WERI-Rb-1 (cell line): ENCODE results near the gene ETFA.

Source experiments
- DNase-seq: peaks from one replicate; pipeline ENCODE4 v3.0.0-alpha.2; 2020
- H3K27ac ChIP-seq: fragments of 250-450 bp; sonication (Bioruptor Pico); 2 replicates; pipeline ENCODE4 v1.5.1; 2020; ENCODE audit warnings: mild to moderate bottlenecking, moderate library complexity
- H3K27me3 ChIP-seq: fragments of 250-450 bp; sonication (Bioruptor Pico); 2 replicates; pipeline ENCODE4 v1.5.1; 2021; ENCODE audit warnings: mild to moderate bottlenecking, low read depth, moderate library complexity; ENCODE audit not compliant: insufficient read depth, severe bottlenecking
- H3K36me3 ChIP-seq: fragments of 250-450 bp; sonication (Bioruptor Pico); 2 replicates; pipeline ENCODE4 v1.5.1; 2020; ENCODE audit warnings: mild to moderate bottlenecking, moderate library complexity
- H3K4me3 ChIP-seq: 2 replicates; pipeline ENCODE4 v1.5.1; 2011; ENCODE audit warnings: low read depth, mild to moderate bottlenecking, control low read depth, low read length
- H3K9me3 ChIP-seq: fragments of 250-450 bp; sonication (Bioruptor Pico); 2 replicates; pipeline ENCODE4 v1.5.1; 2021; ENCODE audit warnings: mild to moderate bottlenecking, moderate library complexity; ENCODE audit not compliant: severe bottlenecking
- TF ChIP-seq, protein P1 (sequence below): IDR thresholded peaks from 2 replicates; pipeline ENCODE4 v1.5.1; 2011; ENCODE audit warnings: low read depth, mild to moderate bottlenecking, control low read depth, inconsistent platforms, low read length

The ETFA gene

DNA sequence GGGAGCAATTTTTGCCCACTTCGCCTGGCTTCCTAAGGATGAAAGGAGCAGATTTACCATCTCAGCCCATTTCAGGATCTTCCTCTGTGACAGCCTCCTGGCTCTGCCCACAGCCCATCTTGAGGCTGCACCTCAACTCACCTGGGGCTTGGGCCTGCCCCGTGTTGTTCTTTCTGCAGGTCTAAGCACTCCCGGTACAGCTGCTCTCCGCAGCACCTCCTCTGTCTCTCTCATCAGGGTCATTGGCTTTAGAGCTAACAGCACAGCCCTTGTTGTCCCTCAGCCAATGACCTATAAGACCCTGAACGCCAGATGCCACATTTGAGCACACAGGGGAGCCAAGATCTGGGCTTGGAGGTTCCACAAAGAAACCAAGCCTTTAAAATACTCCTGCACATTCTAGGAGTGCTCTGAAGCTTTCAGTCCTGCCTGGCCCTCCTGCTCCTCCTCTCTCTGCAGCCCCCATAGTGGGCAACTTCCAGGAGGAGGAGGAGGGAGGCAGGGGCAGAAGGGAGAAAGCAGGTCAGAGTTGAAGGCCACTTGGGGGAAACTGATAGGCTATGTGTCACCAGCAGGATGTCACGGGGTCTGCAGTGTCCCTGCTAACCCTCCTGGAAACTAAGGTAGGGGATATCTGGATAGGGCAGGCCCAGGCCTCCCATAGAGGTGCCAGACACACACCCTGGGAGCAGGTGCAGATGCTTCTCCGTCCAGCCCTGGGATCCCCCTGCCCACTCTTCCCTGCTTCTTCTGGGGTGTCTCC, 115.6 kb downstream of the ETFA start:
- Histone ChIP-seq H3K4me3 (no peak overlapping the region), H3K9me3 (no peaks in the 10 kb centered on the region), H3K36me3 (no peaks in the 10 kb centered on the region), H3K27me3 (no peaks in the 10 kb centered on the region), H3K27ac (peak overlapping the region; percentile 85)
- TF ChIP-seq, protein P1, sequence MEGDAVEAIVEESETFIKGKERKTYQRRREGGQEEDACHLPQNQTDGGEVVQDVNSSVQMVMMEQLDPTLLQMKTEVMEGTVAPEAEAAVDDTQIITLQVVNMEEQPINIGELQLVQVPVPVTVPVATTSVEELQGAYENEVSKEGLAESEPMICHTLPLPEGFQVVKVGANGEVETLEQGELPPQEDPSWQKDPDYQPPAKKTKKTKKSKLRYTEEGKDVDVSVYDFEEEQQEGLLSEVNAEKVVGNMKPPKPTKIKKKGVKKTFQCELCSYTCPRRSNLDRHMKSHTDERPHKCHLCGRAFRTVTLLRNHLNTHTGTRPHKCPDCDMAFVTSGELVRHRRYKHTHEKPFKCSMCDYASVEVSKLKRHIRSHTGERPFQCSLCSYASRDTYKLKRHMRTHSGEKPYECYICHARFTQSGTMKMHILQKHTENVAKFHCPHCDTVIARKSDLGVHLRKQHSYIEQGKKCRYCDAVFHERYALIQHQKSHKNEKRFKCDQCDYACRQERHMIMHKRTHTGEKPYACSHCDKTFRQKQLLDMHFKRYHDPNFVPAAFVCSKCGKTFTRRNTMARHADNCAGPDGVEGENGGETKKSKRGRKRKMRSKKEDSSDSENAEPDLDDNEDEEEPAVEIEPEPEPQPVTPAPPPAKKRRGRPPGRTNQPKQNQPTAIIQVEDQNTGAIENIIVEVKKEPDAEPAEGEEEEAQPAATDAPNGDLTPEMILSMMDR = no peak
- peak; percentile 51 for DNase-seq

DNA sequence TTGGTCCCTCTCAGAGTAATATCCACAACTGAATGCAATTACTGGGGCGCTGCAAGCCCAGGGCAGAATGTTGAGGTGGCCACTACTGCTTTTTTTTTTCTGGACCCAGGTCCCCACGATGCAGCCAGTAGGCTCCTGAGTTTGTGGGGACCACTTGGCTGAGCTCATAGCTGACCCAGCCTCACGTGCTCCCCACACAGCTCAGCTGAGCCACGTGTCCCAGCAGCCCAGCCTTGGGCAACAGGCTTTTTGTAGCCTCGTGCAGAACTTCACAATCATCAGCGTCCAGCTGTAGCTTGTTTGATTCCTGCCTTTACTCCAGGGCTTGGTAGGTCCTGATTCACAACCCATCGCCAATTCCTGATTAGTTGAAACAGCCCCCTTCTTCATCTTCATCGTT, 117.3 kb downstream of the ETFA start:
- no peak for DNase-seq
- no peaks in the 10 kb centered on the region for H3K9me3 ChIP-seq
- no peak overlapping the region for H3K4me3 ChIP-seq
- TF ChIP-seq, protein P1 = no peak
- no peak overlapping the region for H3K27ac ChIP-seq
- no peaks in the 10 kb centered on the region for H3K36me3 ChIP-seq
- H3K27me3 ChIP-seq = no peaks in the 10 kb centered on the region

DNA sequence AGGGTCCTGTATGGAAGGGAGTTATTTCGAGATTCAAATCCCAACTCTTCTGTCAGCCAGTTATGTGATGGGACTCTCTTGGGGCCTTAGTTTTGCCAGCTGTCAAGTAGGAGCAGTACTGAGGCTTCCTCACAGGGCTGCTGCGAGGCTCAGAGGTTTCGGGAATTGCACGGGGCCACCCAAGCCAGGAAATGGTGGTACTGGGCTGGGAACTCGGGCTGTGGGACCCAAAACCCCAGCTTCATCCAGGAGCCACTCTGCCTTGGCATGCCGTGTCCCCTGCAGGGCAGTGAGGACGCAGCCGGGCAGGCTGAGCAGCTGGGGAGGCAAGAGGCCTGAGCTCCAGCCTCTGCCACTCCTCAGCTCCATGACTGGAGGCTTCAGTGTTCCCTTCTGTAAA, 118.6 kb downstream of the ETFA start:
- Histone ChIP-seq H3K36me3 (no peaks in the 10 kb centered on the region), H3K4me3 (no peak overlapping the region), H3K27me3 (no peaks in the 10 kb centered on the region), H3K27ac (no peak overlapping the region), H3K9me3 (no peaks in the 10 kb centered on the region)
- no peak for DNase-seq
- TF ChIP-seq, protein P1 = no peak

DNA sequence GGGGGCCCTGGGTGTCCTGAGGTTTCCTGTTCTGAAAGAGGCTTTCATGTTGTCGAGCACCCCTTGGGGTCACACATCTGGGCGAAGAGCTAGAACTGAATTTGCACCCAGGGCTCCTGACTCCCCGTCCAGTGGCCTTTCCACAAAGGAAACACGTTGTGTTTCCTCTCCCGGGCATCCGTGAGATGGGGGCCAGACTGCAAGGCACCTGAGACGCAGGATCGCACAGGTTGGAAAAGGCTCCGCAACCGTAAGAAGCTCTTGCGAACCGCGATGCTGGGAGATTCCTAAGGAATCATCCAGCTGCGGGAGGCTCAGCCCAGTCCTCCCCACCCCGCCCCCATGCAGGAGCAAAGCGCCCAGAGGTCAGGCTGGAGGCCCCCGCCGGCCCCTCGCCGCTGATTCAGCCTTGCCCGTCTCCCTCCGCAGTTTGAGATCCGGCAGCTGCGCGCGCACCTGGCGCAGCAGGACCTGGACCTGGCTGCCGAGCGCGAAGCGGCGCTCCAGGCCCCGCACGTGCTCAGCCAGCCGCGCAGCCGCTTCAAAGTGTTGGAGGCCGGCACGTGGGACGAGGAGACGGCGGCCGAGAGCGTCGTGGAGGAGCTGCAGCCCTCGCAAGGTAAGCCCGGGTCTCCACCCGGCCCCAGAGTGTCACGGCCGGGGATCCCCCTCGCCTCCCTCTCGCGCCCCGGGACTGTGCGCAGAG, 119.6 kb downstream of the ETFA start:
- Histone ChIP-seq H3K4me3 (no peak overlapping the region), H3K27me3 (no peaks in the 10 kb centered on the region), H3K36me3 (no peaks in the 10 kb centered on the region), H3K27ac (peak overlapping the region; percentile 70), H3K9me3 (no peaks in the 10 kb centered on the region)
- TF ChIP-seq, protein P1 = no peak
- no peak for DNase-seq

DNA sequence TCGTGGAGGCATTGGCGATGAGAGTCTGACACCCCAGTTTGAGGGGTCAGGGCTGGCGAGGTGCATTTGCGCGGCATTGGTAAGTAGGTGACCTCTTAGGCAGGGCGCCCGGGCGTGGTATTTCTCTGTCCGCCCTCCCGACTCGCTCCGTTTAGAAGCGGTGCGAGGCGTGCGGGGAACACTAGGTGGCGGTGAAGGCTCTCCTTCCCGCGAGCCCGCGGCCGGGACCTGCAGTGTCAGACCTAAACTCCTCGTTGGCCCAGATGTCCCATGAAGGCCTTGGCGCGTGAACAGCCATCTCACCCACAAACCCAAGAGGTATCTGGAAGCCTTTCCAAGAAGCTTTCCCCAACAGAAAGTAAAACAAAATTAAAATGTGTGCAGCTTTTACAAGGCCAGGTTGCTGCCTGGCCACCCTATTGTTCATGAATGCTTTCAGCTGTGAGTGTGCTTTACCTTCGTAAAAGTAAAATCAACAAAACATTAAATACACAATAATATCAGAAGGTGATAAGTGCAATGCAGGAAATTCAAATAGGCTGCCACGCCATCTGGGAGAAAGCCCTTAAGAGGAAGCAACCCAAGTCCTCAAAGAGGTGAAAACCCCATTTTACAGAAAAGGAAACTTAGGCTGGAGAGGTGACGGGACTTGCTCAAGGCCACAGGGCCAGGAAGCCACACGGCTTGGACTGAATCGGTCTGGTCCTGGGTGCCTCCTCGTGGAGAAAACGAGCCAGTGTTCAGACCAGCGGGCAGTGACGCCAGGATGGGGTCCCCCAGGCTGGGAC, 120.3 kb downstream of the ETFA start:
- Histone ChIP-seq H3K4me3 (peak overlapping the region; percentile 29), H3K27ac (peak overlapping the region; percentile 70), H3K27me3 (no peaks in the 10 kb centered on the region), H3K36me3 (no peaks in the 10 kb centered on the region), H3K9me3 (no peaks in the 10 kb centered on the region)
- peak; percentile 90 for DNase-seq
- TF ChIP-seq, protein P1 = peak; percentile 93
